ENCODE results near the gene TNFRSF25.
"Not testable (repeated sequence)": the region's sequence is repeated elsewhere in the genome, so short reads cannot be mapped to it uniquely, and the experiment has no call there.

The TNFRSF25 gene

GRCh38 chr1:6497867-6498575 is 32.0 kb upstream of the TNFRSF25 start:
- TF ChIP-seq EZH2 (IDR thresholded peaks at IDR 0.05), result no peak
- no peak for TF ChIP-seq FOXP2 (optimal IDR thresholded peaks at IDR 0.05; ENCODE audit: control extremely low read depth, extremely low read length, insufficient read depth)
- no peak for TF ChIP-seq POLR2AphosphoS5 (IDR thresholded peaks at IDR 0.05; ENCODE audit: borderline replicate concordance, low read depth, low read length)
- H3K27ac ChIP-seq, result no peak overlapping the region
- no peaks in the 10 kb centered on the region for H3K36me3 ChIP-seq (ENCODE audit: insufficient read depth, low read length)
- no peaks in the 10 kb centered on the region for H3K9me3 ChIP-seq (ENCODE audit: low read depth, low read length)
- H3K9ac ChIP-seq (ENCODE audit: insufficient read length), result no peak overlapping the region
- DNase-seq (ENCODE audit: low read depth, low spot score), result no peak
- peak overlapping the region; percentile 81 for H3K4me3 ChIP-seq

DNA sequence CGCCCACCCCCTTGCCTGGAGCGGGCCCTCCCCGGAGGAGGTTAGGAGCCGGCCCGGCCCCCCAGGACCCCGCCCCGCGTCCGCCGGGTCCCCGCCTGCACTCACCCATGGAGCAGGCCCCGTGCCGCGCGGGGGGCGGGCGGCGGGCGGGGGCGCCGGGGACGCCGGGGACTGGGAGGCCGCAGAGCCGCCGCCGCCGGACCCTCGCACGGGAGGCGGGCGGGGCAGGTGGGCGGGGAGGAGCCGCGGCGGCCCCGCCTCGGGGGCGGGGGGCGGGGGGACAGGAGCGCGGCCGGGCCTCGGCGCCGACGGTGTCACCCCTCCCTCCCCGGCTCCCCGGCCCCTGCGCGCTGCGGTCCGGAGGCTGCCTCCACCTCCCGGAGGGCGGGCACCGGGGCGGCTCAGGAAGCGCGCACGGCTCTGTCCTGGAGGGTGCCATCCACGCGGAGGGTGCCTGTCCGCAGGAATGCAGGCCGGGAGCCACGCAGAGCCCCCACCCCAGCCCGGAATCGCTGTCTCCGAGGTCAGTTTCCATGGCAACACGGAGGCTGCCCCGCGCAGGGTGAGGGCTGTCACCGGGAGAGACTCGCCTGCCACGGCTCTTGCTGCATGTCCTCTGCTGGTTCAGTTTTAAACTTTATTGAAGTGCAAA is 31.4 kb upstream of the TNFRSF25 start:
- Histone ChIP-seq H3K9me3 (ENCODE audit: low read depth, low read length) (no peaks in the 10 kb centered on the region), H3K4me3 (peak overlapping the region; percentile 81), H3K36me3 (ENCODE audit: insufficient read depth, low read length) (no peaks in the 10 kb centered on the region), H3K27ac (no peak overlapping the region), H3K9ac (ENCODE audit: insufficient read length) (peak overlapping the region; percentile 0)
- DNase-seq (ENCODE audit: low read depth, low spot score), result no peak
- TF ChIP-seq FOXP2 (optimal IDR thresholded peaks at IDR 0.05; ENCODE audit: control extremely low read depth, extremely low read length, insufficient read depth) (no peak), EZH2 (IDR thresholded peaks at IDR 0.05) (no peak), POLR2AphosphoS5 (IDR thresholded peaks at IDR 0.05; ENCODE audit: borderline replicate concordance, low read depth, low read length) (no peak)

- no peak overlapping the region for H3K27ac ChIP-seq
These were observed 30.9 kb upstream of the TNFRSF25 start for GRCh38 chr1:6496890-6497214.

DNA sequence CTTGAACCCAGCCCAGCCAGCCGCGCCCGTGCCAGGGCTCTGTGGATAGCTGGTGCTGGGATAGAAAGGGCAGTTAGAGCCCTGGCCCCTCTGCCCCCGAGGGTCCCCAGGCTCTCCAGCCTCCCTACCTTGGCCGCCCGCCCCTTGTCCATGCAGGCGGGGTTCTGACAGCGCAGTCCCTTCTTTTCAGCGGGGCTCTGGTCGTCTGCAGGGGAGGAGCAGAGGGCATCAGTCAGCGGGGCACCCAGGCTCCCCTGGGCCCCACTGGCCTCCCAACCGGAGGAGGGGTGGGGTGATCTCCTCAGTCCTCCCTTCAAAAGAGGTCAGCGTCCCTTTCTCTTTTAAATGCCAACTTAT is 30.4 kb upstream of the TNFRSF25 start:
- Histone ChIP-seq H3K36me3 (ENCODE audit: insufficient read depth, low read length) (no peaks in the 10 kb centered on the region), H3K4me3 (peak overlapping the region; percentile 75; the same call in 1 of the 2 replicates), H3K9ac (ENCODE audit: insufficient read length) (no peak overlapping the region), H3K9me3 (ENCODE audit: low read depth, low read length) (no peaks in the 10 kb centered on the region), H3K27ac (no peak overlapping the region)
- DNase-seq (ENCODE audit: low read depth, low spot score), result no peak
- TF ChIP-seq EZH2 (IDR thresholded peaks at IDR 0.05) (no peak), POLR2AphosphoS5 (IDR thresholded peaks at IDR 0.05; ENCODE audit: borderline replicate concordance, low read depth, low read length) (no peak), FOXP2 (optimal IDR thresholded peaks at IDR 0.05; ENCODE audit: control extremely low read depth, extremely low read length, insufficient read depth) (no peak)

More at GRCh38 chr1:6496890-6497214, 30.9 kb upstream of the TNFRSF25 start:
- no peaks in the 10 kb centered on the region for H3K36me3 ChIP-seq (ENCODE audit: insufficient read depth, low read length)
- peak overlapping the region; percentile 0 for H3K9ac ChIP-seq (ENCODE audit: insufficient read length)
- H3K9me3 ChIP-seq (ENCODE audit: low read depth, low read length), result no peaks in the 10 kb centered on the region
- H3K4me3 ChIP-seq, result peak overlapping the region; percentile 75
- no peak for TF ChIP-seq EZH2 (IDR thresholded peaks at IDR 0.05)
- no peak for TF ChIP-seq POLR2AphosphoS5 (IDR thresholded peaks at IDR 0.05; ENCODE audit: borderline replicate concordance, low read depth, low read length)
- TF ChIP-seq FOXP2 (optimal IDR thresholded peaks at IDR 0.05; ENCODE audit: control extremely low read depth, extremely low read length, insufficient read depth), result no peak
- no peak for DNase-seq (ENCODE audit: low read depth, low spot score)

GRCh38 chr1:6495540-6496364 is 29.8 kb upstream of the TNFRSF25 start:
- Histone ChIP-seq H3K4me3 (no peak overlapping the region), H3K9me3 (ENCODE audit: low read depth, low read length) (no peaks in the 10 kb centered on the region), H3K27ac (no peak overlapping the region), H3K36me3 (ENCODE audit: insufficient read depth, low read length) (no peaks in the 10 kb centered on the region), H3K9ac (ENCODE audit: insufficient read length) (no peak overlapping the region)
- TF ChIP-seq POLR2AphosphoS5 (IDR thresholded peaks at IDR 0.05; ENCODE audit: borderline replicate concordance, low read depth, low read length) (no peak), FOXP2 (optimal IDR thresholded peaks at IDR 0.05; ENCODE audit: control extremely low read depth, extremely low read length, insufficient read depth) (no peak), EZH2 (IDR thresholded peaks at IDR 0.05) (no peak)
- DNase-seq (ENCODE audit: low read depth, low spot score), result no peak

- H3K9ac ChIP-seq (ENCODE audit: insufficient read length), result no peak overlapping the region
- H3K27ac ChIP-seq, result no peak overlapping the region
- no peak for DNase-seq (ENCODE audit: low read depth, low spot score)
- no peak overlapping the region for H3K4me3 ChIP-seq
- H3K36me3 ChIP-seq (ENCODE audit: insufficient read depth, low read length), result no peaks in the 10 kb centered on the region
- no peaks in the 10 kb centered on the region for H3K9me3 ChIP-seq (ENCODE audit: low read depth, low read length)
- TF ChIP-seq EZH2 (IDR thresholded peaks at IDR 0.05) (no peak), POLR2AphosphoS5 (IDR thresholded peaks at IDR 0.05; ENCODE audit: borderline replicate concordance, low read depth, low read length) (no peak), FOXP2 (optimal IDR thresholded peaks at IDR 0.05; ENCODE audit: control extremely low read depth, extremely low read length, insufficient read depth) (no peak)
These were observed 29.1 kb upstream of the TNFRSF25 start for GRCh38 chr1:6495041-6495441.

- Histone ChIP-seq H3K4me3 (no peak overlapping the region), H3K27ac (no peak overlapping the region), H3K9me3 (ENCODE audit: low read depth, low read length) (no peaks in the 10 kb centered on the region), H3K36me3 (ENCODE audit: insufficient read depth, low read length) (no peaks in the 10 kb centered on the region), H3K9ac (ENCODE audit: insufficient read length) (no peak overlapping the region)
- no peak for TF ChIP-seq POLR2AphosphoS5 (IDR thresholded peaks at IDR 0.05; ENCODE audit: borderline replicate concordance, low read depth, low read length)
- TF ChIP-seq EZH2 (IDR thresholded peaks at IDR 0.05), result no peak
- no peak for TF ChIP-seq FOXP2 (optimal IDR thresholded peaks at IDR 0.05; ENCODE audit: control extremely low read depth, extremely low read length, insufficient read depth)
- DNase-seq (ENCODE audit: low read depth, low spot score), result no peak
These were observed 28.7 kb upstream of the TNFRSF25 start for GRCh38 chr1:6494627-6495026.

DNA sequence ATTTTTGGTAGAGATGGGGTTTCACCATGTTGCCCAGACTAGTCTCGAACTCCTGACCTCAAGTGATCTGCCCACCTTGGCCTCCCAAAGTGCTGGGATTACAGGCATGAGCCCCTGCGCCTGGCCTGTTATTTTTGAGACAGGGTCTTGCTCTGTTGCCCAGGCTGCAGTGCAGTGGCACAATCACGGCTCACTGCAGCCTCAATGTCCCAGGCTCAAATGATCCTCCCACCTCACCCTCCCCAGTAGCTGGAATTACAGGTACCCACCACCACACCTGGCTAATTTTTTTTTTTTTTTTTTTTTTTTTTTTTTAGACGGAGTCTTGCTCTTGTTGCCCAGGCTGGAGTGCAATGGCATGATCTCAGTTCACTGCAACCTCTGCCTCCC is 27.9 kb upstream of the TNFRSF25 start:
- H3K27ac ChIP-seq; H3K9ac ChIP-seq (ENCODE audit: insufficient read length); H3K36me3 ChIP-seq (ENCODE audit: insufficient read depth, low read length); H3K4me3 ChIP-seq; DNase-seq (ENCODE audit: low read depth, low spot score); H3K9me3 ChIP-seq (ENCODE audit: low read depth, low read length): not testable (repeated sequence)
